Measurements from ENCODE around the gene NFIA.
A peak's percentile ranks its signal among the peaks of the same experiment; 100 is the strongest.
"Not testable (repeated sequence)": the region's sequence is repeated elsewhere in the genome, so short reads cannot be mapped to it uniquely, and the experiment has no call there.

The NFIA gene

GRCh38 chr1:61052395-61053225, 29.8 kb upstream of the NFIA start:
- Histone ChIP-seq H3K4me1 (ENCODE audit: control insufficient read depth, insufficient read depth, low read length) (peaks cover 61% of the 10 kb centered on the region), H3K9me3 (ENCODE audit: control insufficient read depth, insufficient read depth, low read length) (no peaks in the 10 kb centered on the region), H3K27me3 (ENCODE audit: control insufficient read depth, insufficient read depth, low read length) (peaks cover 71% of the 10 kb centered on the region), H3K9ac (ENCODE audit: low read depth, low read length) (no peak overlapping the region), H3K36me3 (ENCODE audit: control insufficient read depth, insufficient read depth, low read length) (no peaks in the 10 kb centered on the region), H3K27ac (ENCODE audit: low read depth, low read length) (no peak overlapping the region), H3K4me3 (ENCODE audit: low read depth, low read length) (peak overlapping the region; percentile 54; the same call in 1 of the 2 replicates)

GRCh38 chr1:61053226-61053711, 29.1 kb upstream of the NFIA start:
- H3K9me3 ChIP-seq (ENCODE audit: control insufficient read depth, insufficient read depth, low read length), result no peaks in the 10 kb centered on the region
- H3K4me3 ChIP-seq (ENCODE audit: low read depth, low read length), result peak overlapping the region; percentile 54
- H3K27me3 ChIP-seq (ENCODE audit: control insufficient read depth, insufficient read depth, low read length), result peaks cover 77% of the 10 kb centered on the region
- H3K27ac ChIP-seq (ENCODE audit: low read depth, low read length), result no peak overlapping the region
- H3K9ac ChIP-seq (ENCODE audit: low read depth, low read length), result no peak overlapping the region
- H3K4me1 ChIP-seq (ENCODE audit: control insufficient read depth, insufficient read depth, low read length), result peaks cover 66% of the 10 kb centered on the region
- no peaks in the 10 kb centered on the region for H3K36me3 ChIP-seq (ENCODE audit: control insufficient read depth, insufficient read depth, low read length)

- peaks cover 77% of the 10 kb centered on the region for H3K27me3 ChIP-seq (ENCODE audit: control insufficient read depth, insufficient read depth, low read length)
- peaks cover 72% of the 10 kb centered on the region for H3K4me1 ChIP-seq (ENCODE audit: control insufficient read depth, insufficient read depth, low read length)
- H3K4me3 ChIP-seq (ENCODE audit: low read depth, low read length), result peak overlapping the region; percentile 54
- no peak overlapping the region for H3K9ac ChIP-seq (ENCODE audit: low read depth, low read length)
- H3K27ac ChIP-seq (ENCODE audit: low read depth, low read length), result no peak overlapping the region
- H3K36me3 ChIP-seq (ENCODE audit: control insufficient read depth, insufficient read depth, low read length), result no peaks in the 10 kb centered on the region
- H3K9me3 ChIP-seq (ENCODE audit: control insufficient read depth, insufficient read depth, low read length), result no peaks in the 10 kb centered on the region
Measured at GRCh38 chr1:61053712-61054600, 28.4 kb upstream of the NFIA start.

GRCh38 chr1:61054601-61054993, 27.8 kb upstream of the NFIA start:
- H3K9ac ChIP-seq (ENCODE audit: low read depth, low read length), result no peak overlapping the region

GRCh38 chr1:61055110-61055614, 27.2 kb upstream of the NFIA start:
- Histone ChIP-seq H3K9ac (ENCODE audit: low read depth, low read length) (no peak overlapping the region), H3K27me3 (ENCODE audit: control insufficient read depth, insufficient read depth, low read length) (peaks cover 77% of the 10 kb centered on the region)

More at GRCh38 chr1:61054601-61054993, 27.8 kb upstream of the NFIA start:
- Histone ChIP-seq H3K9me3 (ENCODE audit: control insufficient read depth, insufficient read depth, low read length) (no peaks in the 10 kb centered on the region), H3K4me1 (ENCODE audit: control insufficient read depth, insufficient read depth, low read length) (peaks cover 71% of the 10 kb centered on the region), H3K27ac (ENCODE audit: low read depth, low read length) (no peak overlapping the region), H3K4me3 (ENCODE audit: low read depth, low read length) (peak overlapping the region; percentile 54), H3K27me3 (ENCODE audit: control insufficient read depth, insufficient read depth, low read length) (peaks cover 77% of the 10 kb centered on the region), H3K36me3 (ENCODE audit: control insufficient read depth, insufficient read depth, low read length) (no peaks in the 10 kb centered on the region)

GRCh38 chr1:61056196-61056572, 26.2 kb upstream of the NFIA start:
- peaks cover 68% of the 10 kb centered on the region for H3K4me1 ChIP-seq (ENCODE audit: control insufficient read depth, insufficient read depth, low read length)
- no peaks in the 10 kb centered on the region for H3K9me3 ChIP-seq (ENCODE audit: control insufficient read depth, insufficient read depth, low read length)
- no peak overlapping the region for H3K4me3 ChIP-seq (ENCODE audit: low read depth, low read length)
- H3K36me3 ChIP-seq (ENCODE audit: control insufficient read depth, insufficient read depth, low read length), result no peaks in the 10 kb centered on the region
- H3K27ac ChIP-seq (ENCODE audit: low read depth, low read length), result no peak overlapping the region
- peaks cover 70% of the 10 kb centered on the region for H3K27me3 ChIP-seq (ENCODE audit: control insufficient read depth, insufficient read depth, low read length)
- no peak overlapping the region for H3K9ac ChIP-seq (ENCODE audit: low read depth, low read length)

More at GRCh38 chr1:61055110-61055614, 27.2 kb upstream of the NFIA start:
- Histone ChIP-seq H3K9me3 (ENCODE audit: control insufficient read depth, insufficient read depth, low read length) (no peaks in the 10 kb centered on the region), H3K4me1 (ENCODE audit: control insufficient read depth, insufficient read depth, low read length) (peaks cover 70% of the 10 kb centered on the region), H3K4me3 (ENCODE audit: low read depth, low read length) (no peak overlapping the region), H3K36me3 (ENCODE audit: control insufficient read depth, insufficient read depth, low read length) (no peaks in the 10 kb centered on the region), H3K27ac (ENCODE audit: low read depth, low read length) (no peak overlapping the region)

GRCh38 chr1:61056573-61057439, 25.6 kb upstream of the NFIA start:
- Histone ChIP-seq H3K36me3 (ENCODE audit: control insufficient read depth, insufficient read depth, low read length) (no peaks in the 10 kb centered on the region), H3K4me1 (ENCODE audit: control insufficient read depth, insufficient read depth, low read length) (peaks cover 62% of the 10 kb centered on the region), H3K9ac (ENCODE audit: low read depth, low read length) (no peak overlapping the region; the same call in 1 of the 2 replicates), H3K9me3 (ENCODE audit: control insufficient read depth, insufficient read depth, low read length) (no peaks in the 10 kb centered on the region), H3K27ac (ENCODE audit: low read depth, low read length) (no peak overlapping the region), H3K4me3 (ENCODE audit: low read depth, low read length) (peak overlapping the region; percentile 64), H3K27me3 (ENCODE audit: control insufficient read depth, insufficient read depth, low read length) (peaks cover 64% of the 10 kb centered on the region)

GRCh38 chr1:61058483-61059245, 23.7 kb upstream of the NFIA start:
- no peak overlapping the region for H3K9ac ChIP-seq (ENCODE audit: low read depth, low read length)
- no peaks in the 10 kb centered on the region for H3K36me3 ChIP-seq (ENCODE audit: control insufficient read depth, insufficient read depth, low read length)
- H3K27ac ChIP-seq (ENCODE audit: low read depth, low read length), result peak overlapping the region; percentile 42
- H3K9me3 ChIP-seq (ENCODE audit: control insufficient read depth, insufficient read depth, low read length), result no peaks in the 10 kb centered on the region
- H3K27me3 ChIP-seq (ENCODE audit: control insufficient read depth, insufficient read depth, low read length), result peaks cover 45% of the 10 kb centered on the region
- no peak overlapping the region; the same call in 1 of the 2 replicates for H3K4me3 ChIP-seq (ENCODE audit: low read depth, low read length)
- H3K4me1 ChIP-seq (ENCODE audit: control insufficient read depth, insufficient read depth, low read length), result peaks cover 44% of the 10 kb centered on the region

- peaks cover 15% of the 10 kb centered on the region for H3K4me1 ChIP-seq (ENCODE audit: control insufficient read depth, insufficient read depth, low read length)
- H3K27ac ChIP-seq (ENCODE audit: low read depth, low read length); H3K9me3 ChIP-seq (ENCODE audit: control insufficient read depth, insufficient read depth, low read length); H3K36me3 ChIP-seq (ENCODE audit: control insufficient read depth, insufficient read depth, low read length); H3K4me3 ChIP-seq (ENCODE audit: low read depth, low read length); H3K9ac ChIP-seq (ENCODE audit: low read depth, low read length): not testable (repeated sequence)
- H3K27me3 ChIP-seq (ENCODE audit: control insufficient read depth, insufficient read depth, low read length), result peaks cover 16% of the 10 kb centered on the region
Measured at GRCh38 chr1:61061601-61062000, 20.8 kb upstream of the NFIA start.
